HepG2 (cell line): ENCODE data around the gene CCDC175. TPM values are rescaled to one million over a fixed set of nuclear protein-coding genes. Genes with fewer than 3 reads are reported as not detected.

Source experiments
- ARNT2 ChIP-seq: sonication (generic); formaldehyde crosslinking; IDR thresholded peaks from 2 replicates; pipeline ENCODE4 v1.8.0; 2022; ENCODE audit warnings: mild to moderate bottlenecking, low read depth, missing genetic modification reagents, moderate library complexity
- CTCF ChIP-seq: sonication (generic); formaldehyde crosslinking; IDR thresholded peaks from 2 replicates; pipeline ENCODE4 v1.5.0; 2020; ENCODE audit warnings: mild to moderate bottlenecking, missing genetic modification reagents, moderate library complexity
- HDAC1 ChIP-seq: sonication (generic); formaldehyde crosslinking; IDR thresholded peaks from 2 replicates; pipeline ENCODE4 v1.5.1; 2020; ENCODE audit warnings: mild to moderate bottlenecking, missing genetic modification reagents
- HOXA3 ChIP-seq: sonication (generic); formaldehyde crosslinking; IDR thresholded peaks from 2 replicates; pipeline ENCODE4 v1.5.0; 2020; ENCODE audit warnings: missing genetic modification reagents
- KLF16 ChIP-seq, 2 experiments: sonication (generic) in 1 of 2; formaldehyde crosslinking in 1 of 2; IDR thresholded peaks; 2 replicates each; pipeline versions ENCODE4 v1.6.1 to v1.8.0; 2016 to 2023; ENCODE audit warnings: missing genetic modification reagents in 2 of 2, missing compliant biosample characterization in 1 of 2
- KMT2B ChIP-seq: IDR thresholded peaks from 2 replicates; pipeline ENCODE4 v1.6.1; 2016; ENCODE audit warnings: missing genetic modification reagents, missing compliant biosample characterization
- MAFK ChIP-seq, 2 experiments: IDR thresholded peaks in 1 of 2; conservative IDR thresholded peaks in 1 of 2; 2 replicates each; pipeline ENCODE4 v1.6.1; 2011; ENCODE audit warnings: improper control_type of control experiment in 2 of 2, low read length in 2 of 2
- NCOA2 ChIP-seq: sonication (generic); formaldehyde crosslinking; IDR thresholded peaks from 2 replicates; pipeline ENCODE4 v1.8.0; 2022; ENCODE audit warnings: inconsistent platforms
- SMAD1 ChIP-seq: sonication (generic); formaldehyde crosslinking; IDR thresholded peaks from 2 replicates; pipeline ENCODE4 v1.4.0; 2020; ENCODE audit warnings: missing genetic modification reagents, low read depth, mild to moderate bottlenecking, borderline replicate concordance
- SP1 ChIP-seq, 2 experiments: fragments of 450-650 bp in 1 of 2; sonication (generic) in 1 of 2; formaldehyde crosslinking in 1 of 2; IDR thresholded peaks; 2 replicates each; pipeline versions ENCODE4 v1.4.0 to v1.6.1; 2016 to 2020; ENCODE audit warnings: missing genetic modification reagents in 1 of 2
- SRSF4 ChIP-seq: fragments of 200-400 bp; formaldehyde crosslinking; IDR thresholded peaks from one replicate; pipeline ENCODE4 v1.6.1; 2018; ENCODE audit warnings: mild to moderate bottlenecking, low read depth, low read length, moderate library complexity; ENCODE audit not compliant: poor library complexity, severe bottlenecking
- STAT5B ChIP-seq: sonication (generic); formaldehyde crosslinking; IDR thresholded peaks from 2 replicates; pipeline ENCODE4 v1.4.0; 2020; ENCODE audit warnings: missing genetic modification reagents
- TBP ChIP-seq: sonication (generic); formaldehyde crosslinking; IDR thresholded peaks from 2 replicates; pipeline ENCODE4 v1.5.0; 2020; ENCODE audit warnings: missing genetic modification reagents
- TEAD2 ChIP-seq: sonication (generic); formaldehyde crosslinking; IDR thresholded peaks from 2 replicates; pipeline ENCODE4 v1.9.0; 2021; ENCODE audit warnings: missing genetic modification reagents
- TFDP1 ChIP-seq: IDR thresholded peaks from 2 replicates; pipeline ENCODE4 v1.6.1; 2016; ENCODE audit warnings: missing compliant biosample characterization, missing genetic modification reagents, borderline replicate concordance
- THAP7 ChIP-seq: sonication (generic); formaldehyde crosslinking; IDR thresholded peaks from 2 replicates; pipeline ENCODE4 v1.8.1; 2023; ENCODE audit warnings: mild to moderate bottlenecking, missing genetic modification reagents
- ZBTB7B ChIP-seq: sonication (generic); formaldehyde crosslinking; IDR thresholded peaks from 2 replicates; pipeline ENCODE4 v1.4.0; 2020; ENCODE audit warnings: missing genetic modification reagents
- ZSCAN30 ChIP-seq: sonication (generic); formaldehyde crosslinking; IDR thresholded peaks from 2 replicates; pipeline ENCODE4 v1.5.0; 2020; ENCODE audit warnings: mild to moderate bottlenecking, missing genetic modification reagents
- polyA plus RNA-seq, 8 experiments: library from polyadenylated mRNA; depleted of rRNA in 3 of 8; stranded (reverse) in 7 of 8; unstranded in 1 of 8; fragments of >200 nt; fragmentation: Illumina TruSeq in 4 of 8; extraction: Trizol in 4 of 8; gene quantifications; 2 replicates each; pipeline versions ENCODE4 v1.2.1 to v1.2.3, GENCODE V29; 2011 to 2016; ENCODE audit warnings: low read depth in 4 of 8, missing spikeins in 1 of 8, mixed read lengths in 1 of 8; ENCODE audit not compliant: insufficient read depth in 1 of 8
- total RNA-seq, 5 experiments: library from RNA; depleted of rRNA; stranded (reverse); fragments of >200 nt; fragmentation: Illumina TruSeq; extraction: Trizol; gene quantifications; 2 replicates each; pipeline ENCODE4 v1.2.3, GENCODE V29; 2016; ENCODE audit warnings: low read depth in 1 of 5
- TF ChIP-seq, protein P1 (sequence below): sonication (generic); formaldehyde crosslinking; IDR thresholded peaks from 2 replicates; pipeline ENCODE4 v1.5.1; 2020; ENCODE audit warnings: missing genetic modification reagents, mild to moderate bottlenecking, borderline replicate concordance
- TF ChIP-seq, protein P2 (sequence below): sonication (generic); formaldehyde crosslinking; IDR thresholded peaks from 2 replicates; pipeline ENCODE4 v1.4.0; 2020; ENCODE audit warnings: missing genetic modification reagents
- TF ChIP-seq, protein P3 (sequence below): sonication (generic); formaldehyde crosslinking; IDR thresholded peaks from 2 replicates; pipeline ENCODE4 v1.4.0; 2020; ENCODE audit warnings: mild to moderate bottlenecking, missing genetic modification reagents

The CCDC175 gene
- total and polyA plus RNA-seq, 2 of the 13 experiments (the other 11 are each of a cell fraction or from before 2014, with no cell fraction given), result not detected

- TF ChIP-seq HDAC1 (no peak; the same call in 1 of the 2 replicates), KMT2B (CRISPR knock-in tag) (no peak; the same call in 1 of the 2 replicates), NCOA2 (CRISPR knock-in tag) (no peak), ZBTB7B (CRISPR knock-in tag) (no peak), SRSF4 (no peak), THAP7 (0 out of 2 replicates have a peak, but pooled peaks have one; percentile 45), CTCF (CRISPR knock-in tag) (peak; percentile 4), TBP (CRISPR knock-in tag) (no peak), MAFK (conservative IDR thresholded peaks at IDR 0.05 in 1 of 2, IDR thresholded peaks at IDR 0.05 in 1 of 2; ENCODE audit: low read length in 2 of 2) (no peak), SMAD1 (no peak), SP1 (IDR thresholded peaks at IDR 0.05) (no peak), SP1 (CRISPR knock-in tag; IDR thresholded peaks at IDR 0.05) (no peak), HOXA3 (CRISPR knock-in tag) (peak; percentile 4; the same call in 1 of the 2 replicates), TEAD2 (CRISPR knock-in tag) (no peak), ARNT2 (CRISPR knock-in tag) (0 out of 2 replicates have a peak, but pooled peaks have one; percentile 22), KLF16 (CRISPR knock-in tag; IDR thresholded peaks at IDR 0.05) (no peak; a peak in 1 of 4 replicates), ZSCAN30 (CRISPR knock-in tag) (no peak), TFDP1 (CRISPR knock-in tag) (peak; percentile 48; the same call in 1 of the 2 replicates), STAT5B (CRISPR knock-in tag) (no peak)
- TF ChIP-seq, protein P1, sequence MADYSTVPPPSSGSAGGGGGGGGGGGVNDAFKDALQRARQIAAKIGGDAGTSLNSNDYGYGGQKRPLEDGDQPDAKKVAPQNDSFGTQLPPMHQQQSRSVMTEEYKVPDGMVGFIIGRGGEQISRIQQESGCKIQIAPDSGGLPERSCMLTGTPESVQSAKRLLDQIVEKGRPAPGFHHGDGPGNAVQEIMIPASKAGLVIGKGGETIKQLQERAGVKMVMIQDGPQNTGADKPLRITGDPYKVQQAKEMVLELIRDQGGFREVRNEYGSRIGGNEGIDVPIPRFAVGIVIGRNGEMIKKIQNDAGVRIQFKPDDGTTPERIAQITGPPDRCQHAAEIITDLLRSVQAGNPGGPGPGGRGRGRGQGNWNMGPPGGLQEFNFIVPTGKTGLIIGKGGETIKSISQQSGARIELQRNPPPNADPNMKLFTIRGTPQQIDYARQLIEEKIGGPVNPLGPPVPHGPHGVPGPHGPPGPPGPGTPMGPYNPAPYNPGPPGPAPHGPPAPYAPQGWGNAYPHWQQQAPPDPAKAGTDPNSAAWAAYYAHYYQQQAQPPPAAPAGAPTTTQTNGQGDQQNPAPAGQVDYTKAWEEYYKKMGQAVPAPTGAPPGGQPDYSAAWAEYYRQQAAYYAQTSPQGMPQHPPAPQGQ (CRISPR knock-in tag), result no peak
- TF ChIP-seq, protein P2, sequence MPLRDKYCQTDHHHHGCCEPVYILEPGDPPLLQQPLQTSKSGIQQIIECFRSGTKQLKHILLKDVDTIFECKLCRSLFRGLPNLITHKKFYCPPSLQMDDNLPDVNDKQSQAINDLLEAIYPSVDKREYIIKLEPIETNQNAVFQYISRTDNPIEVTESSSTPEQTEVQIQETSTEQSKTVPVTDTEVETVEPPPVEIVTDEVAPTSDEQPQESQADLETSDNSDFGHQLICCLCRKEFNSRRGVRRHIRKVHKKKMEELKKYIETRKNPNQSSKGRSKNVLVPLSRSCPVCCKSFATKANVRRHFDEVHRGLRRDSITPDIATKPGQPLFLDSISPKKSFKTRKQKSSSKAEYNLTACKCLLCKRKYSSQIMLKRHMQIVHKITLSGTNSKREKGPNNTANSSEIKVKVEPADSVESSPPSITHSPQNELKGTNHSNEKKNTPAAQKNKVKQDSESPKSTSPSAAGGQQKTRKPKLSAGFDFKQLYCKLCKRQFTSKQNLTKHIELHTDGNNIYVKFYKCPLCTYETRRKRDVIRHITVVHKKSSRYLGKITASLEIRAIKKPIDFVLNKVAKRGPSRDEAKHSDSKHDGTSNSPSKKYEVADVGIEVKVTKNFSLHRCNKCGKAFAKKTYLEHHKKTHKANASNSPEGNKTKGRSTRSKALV (CRISPR knock-in tag), result 0 out of 2 replicates have a peak, but pooled peaks have one; percentile 50
- TF ChIP-seq, protein P3, sequence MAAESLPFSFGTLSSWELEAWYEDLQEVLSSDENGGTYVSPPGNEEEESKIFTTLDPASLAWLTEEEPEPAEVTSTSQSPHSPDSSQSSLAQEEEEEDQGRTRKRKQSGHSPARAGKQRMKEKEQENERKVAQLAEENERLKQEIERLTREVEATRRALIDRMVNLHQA (CRISPR knock-in tag), result no peak
Observed at GRCh38 chr14:59464486-59465315, 111.9 kb downstream of the CCDC175 start (continued).
